Endometrial microvascular endothelial cells (primary cell): ENCODE measurements around the gene NRP2. TPM values are rescaled to one million over a fixed set of nuclear protein-coding genes. Genes with fewer than 3 reads are reported as not detected.

ENCODE experiments used
- in situ Hi-C: cut with HindIII; loops from 2 replicates; pipeline ENCODE4 v1.10.0; 2017; ENCODE audit warnings: low sequenced_read_pairs, low pct_unique_long_range_greater_than_20kb; ENCODE audit errors: inconsistent ontology term
- total RNA-seq: library from RNA; depleted of rRNA; stranded (reverse); fragments of >200 nt; gene quantifications from one replicate; pipeline ENCODE4 v1.2.3, GENCODE V29; 2015; ENCODE audit errors: inconsistent ontology term

The NRP2 gene
- total RNA-seq, 1 donor from 2014 or later: 56.2 TPM

DNA sequence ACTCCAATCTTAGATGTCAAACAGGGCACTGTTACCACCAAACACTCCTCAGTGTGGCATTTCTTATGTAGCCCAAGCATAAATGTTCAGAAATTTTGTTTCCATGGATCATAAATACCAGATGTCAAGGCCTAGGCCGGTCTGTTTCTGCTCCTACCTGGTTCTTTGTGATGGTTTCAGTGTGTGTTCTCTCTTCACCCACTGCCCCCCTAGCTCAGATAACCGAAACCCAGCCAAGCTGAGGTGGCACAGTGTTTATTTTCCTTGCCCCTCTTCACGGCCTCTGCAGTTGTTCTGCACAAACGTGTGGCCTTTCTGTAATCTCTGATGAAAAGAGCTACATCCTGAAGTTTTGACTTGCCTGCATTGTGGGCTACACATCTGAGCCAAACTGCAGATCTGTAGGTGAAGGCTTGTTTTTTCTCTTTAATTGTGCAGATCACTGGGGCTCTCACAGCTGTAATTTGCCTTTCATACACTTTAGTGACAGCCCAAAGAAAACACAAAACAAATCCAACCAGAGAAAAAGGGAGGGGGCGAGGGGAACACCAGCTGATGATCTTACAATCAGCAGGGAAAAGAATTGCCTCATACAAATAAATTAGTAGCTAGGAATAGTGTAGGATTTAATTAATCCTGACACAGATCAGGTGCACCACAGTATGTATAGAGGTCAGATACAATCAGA, 99.1 kb downstream of the NRP2 start:
- in situ Hi-C loops: no loop called here

GRCh38 chr2:205782941-205783340, 100.6 kb downstream of the NRP2 start:
- in situ Hi-C loops: no loop called here

DNA sequence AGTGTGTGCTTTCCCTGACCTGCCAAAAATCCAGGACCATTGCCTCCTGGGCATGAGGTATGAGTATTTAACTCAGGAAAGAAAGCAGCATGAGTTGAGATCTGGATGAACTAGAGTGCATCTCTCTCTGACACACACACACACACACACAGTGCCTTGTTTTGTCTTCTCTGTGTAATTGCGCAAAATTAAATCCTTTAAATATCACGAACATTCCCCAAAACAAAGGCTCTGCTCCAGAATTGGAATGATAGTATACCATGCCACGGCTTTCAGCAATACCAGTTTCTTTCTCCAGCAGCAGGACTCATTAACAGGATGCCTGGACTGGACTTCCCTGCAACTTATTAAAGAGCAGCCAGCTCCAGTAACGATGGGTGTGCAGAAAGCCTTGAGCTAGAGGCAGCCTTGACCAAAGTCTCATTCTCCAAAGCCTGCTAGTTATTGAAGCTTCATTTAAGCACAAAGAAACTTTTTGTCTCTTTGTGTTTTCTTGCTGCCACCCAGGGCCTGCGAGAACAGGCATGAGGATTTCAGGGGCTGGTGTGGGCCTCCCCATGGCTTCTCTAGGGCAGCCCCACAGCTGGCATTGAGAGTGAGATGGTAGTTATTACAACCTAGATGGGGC, 101.7 kb downstream of the NRP2 start:
- in situ Hi-C loops: no loop called here

DNA sequence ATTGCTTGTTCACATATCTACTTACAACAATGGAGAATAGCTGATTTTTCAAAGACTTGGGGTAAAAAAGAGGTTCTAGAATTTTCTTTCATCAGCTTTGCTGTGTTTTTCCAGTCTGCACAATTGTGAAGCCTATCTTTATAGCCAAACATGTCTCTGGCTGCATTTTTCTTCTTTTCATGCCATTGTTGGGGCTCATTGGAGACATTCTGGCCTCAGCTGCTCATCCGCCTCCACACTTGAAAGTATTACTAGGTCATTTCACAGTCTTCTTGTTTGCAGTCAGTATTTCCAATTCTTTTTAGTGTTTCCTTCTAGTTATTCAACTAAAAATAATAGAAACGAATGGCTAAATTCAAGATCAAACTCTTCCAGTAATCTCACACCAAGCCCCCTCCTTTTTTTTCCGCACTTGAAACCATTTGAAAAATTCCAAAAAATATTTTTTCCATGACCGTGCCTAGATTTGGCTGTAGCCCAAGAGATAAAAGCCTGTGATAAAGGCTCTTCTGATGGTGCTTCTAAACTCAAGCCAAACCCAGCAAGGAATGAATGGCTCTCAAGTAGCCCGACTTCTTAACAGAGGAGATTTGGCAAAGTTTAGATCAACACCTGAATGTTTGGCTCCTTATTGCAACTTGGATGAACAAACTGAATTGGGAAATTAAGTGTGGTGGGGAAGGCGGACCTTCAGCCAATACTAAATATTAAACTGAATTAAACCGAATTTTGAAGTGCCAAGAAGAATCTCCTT, 103.4 kb downstream of the NRP2 start:
- in situ Hi-C loops: no loop called here

DNA sequence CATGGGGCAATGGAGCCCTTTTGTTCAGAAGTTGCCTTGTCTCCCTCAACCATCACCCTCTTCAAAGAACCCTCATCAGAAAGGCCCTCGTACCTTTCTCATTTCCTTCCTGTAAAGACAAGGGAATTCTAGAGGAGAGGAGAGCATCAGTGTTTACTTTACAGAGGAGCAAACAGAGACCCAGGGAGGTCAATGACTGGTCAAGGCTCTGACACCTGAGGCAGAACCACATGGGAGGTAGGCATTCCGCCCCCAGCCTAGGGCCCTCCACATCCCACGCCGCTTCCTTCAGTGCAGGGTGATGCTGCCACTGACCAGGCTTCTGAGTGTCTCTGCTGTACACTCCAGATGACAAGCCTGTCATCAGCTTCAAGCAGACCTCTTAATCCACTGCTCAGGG, 104.7 kb downstream of the NRP2 start:
- in situ Hi-C loops: no loop called here

- in situ Hi-C loops: no loop called here
Observed at GRCh38 chr2:205787761-205788160, 105.5 kb downstream of the NRP2 start.

DNA sequence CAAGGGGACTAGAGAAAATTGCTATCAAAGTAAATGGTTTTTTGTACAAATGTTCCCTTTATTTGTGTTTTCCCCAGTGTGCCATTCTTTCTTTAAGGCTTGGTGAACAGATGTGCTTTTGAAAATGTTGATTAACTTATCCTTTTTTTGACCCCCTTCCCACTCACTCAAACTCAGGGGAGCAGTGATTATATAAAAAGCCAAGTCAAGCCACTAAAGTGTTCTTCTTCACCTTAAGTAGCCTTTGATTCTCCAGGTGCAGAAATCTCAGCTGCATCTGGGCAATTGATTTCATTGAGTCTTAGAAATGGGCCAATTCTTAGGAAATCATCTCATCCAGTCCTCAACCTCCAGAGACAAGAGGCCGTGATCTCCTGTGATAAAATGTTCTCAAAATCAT, 107.6 kb downstream of the NRP2 start:
- in situ Hi-C loops: no loop called here

DNA sequence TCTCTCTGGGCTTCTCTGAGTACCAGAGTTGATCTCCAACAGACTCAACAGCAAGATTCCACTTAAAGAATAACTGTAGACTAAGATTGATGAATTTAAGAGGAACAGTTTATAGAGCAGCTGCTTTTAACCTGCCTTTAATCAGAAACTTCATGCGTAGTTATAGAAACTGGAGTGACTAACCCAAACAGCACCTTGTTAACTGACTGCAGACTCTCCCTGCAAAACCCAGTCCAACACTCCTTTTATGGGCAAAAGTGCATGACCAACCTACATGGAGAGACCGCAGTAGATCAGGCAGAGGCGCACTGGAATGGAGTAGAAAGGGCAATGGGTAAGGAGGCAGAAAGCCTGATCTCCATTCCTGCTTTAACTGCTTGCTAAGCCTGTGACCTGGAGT, 110.6 kb downstream of the NRP2 start:
- in situ Hi-C loops: no loop called here

GRCh38 chr2:205796805-205797313, 114.6 kb downstream of the NRP2 start:
- in situ Hi-C loops: no loop called here

DNA sequence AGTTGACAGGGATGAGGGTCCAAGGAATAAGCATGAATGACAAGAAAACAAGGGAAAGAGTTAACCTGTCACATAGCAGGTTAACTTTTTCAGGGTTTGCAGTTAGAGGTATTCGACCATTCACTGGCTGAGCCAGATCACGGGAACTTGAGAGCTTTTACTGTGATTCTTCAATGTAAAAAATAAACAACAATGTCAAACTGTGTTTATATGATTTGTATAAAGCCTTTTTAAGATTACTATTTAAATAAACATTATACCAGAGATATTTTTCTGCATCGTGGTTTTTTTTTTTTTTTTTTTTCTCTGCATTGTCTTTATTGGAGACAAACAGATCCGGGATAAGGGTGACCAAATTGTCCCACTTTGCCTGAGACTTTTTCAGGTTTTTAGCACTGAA, 115.6 kb downstream of the NRP2 start:
- in situ Hi-C loops: no loop called here

DNA sequence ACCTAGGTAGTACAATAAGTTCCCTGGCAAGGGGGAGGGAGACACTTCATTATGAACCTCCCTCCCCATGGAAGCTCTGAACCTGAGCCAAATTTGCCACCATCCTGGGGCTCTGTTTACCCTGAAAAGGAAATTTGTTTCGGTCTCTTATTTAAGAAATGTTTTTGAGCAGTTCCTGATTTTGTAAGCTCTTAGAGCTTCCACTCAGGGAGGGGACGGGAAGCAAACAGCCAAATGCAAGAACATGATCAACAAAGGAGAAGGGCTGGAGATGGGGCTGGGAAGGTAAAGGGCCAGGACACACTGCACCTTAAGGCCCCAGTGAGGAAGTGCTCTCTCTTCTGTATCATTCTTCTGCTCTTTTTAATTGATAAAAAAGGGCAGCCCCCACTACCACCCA, 117.9 kb downstream of the NRP2 start:
- in situ Hi-C loops: no loop called here

GRCh38 chr2:205800773-205801172, 118.5 kb downstream of the NRP2 start:
- in situ Hi-C loops: no loop called here

DNA sequence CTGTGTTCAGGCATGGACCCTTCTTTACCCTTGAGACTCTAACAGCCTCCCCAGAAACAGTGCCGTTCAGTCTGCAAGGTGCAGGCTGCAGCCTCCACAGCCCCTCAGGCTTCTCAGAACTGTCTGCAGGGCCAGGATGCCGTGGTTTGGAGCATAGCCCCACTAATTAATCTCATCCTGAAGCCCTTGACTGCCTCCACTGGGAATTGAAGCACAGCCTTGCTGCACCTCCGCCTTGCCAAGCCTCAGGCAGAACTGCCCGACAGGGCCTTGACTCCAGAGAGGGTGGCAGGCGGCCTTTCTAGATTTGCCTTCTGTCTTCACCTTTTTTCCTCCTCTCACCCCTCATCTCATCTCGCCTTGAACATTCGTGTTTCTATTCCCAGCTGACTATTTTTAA, 119.8 kb downstream of the NRP2 start:
- in situ Hi-C loops: no loop called here

DNA sequence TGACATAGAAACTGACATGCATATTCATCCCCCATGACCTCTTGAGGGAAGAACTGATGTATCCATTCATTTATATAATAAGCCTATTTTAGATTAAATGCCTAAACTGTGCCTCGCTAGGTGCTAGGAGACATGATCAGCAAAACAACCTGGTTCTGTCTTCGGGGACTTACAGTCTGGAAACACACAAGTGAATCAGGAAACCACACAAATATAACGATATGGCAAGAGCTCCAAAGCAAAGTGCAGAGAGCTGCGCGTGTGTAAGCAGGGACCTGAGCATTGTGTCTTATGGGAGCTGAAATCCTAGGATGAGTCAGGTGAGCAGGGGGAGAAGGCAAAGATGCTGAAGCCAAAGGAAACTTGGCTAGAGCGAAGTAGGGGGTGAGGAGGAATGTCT, 120.6 kb downstream of the NRP2 start:
- in situ Hi-C loops: no loop called here

- in situ Hi-C loops: no loop called here
Observed at GRCh38 chr2:205803500-205803899, 121.2 kb downstream of the NRP2 start.

GRCh38 chr2:205805136-205805535, 122.8 kb downstream of the NRP2 start:
- in situ Hi-C loops: no loop called here

DNA sequence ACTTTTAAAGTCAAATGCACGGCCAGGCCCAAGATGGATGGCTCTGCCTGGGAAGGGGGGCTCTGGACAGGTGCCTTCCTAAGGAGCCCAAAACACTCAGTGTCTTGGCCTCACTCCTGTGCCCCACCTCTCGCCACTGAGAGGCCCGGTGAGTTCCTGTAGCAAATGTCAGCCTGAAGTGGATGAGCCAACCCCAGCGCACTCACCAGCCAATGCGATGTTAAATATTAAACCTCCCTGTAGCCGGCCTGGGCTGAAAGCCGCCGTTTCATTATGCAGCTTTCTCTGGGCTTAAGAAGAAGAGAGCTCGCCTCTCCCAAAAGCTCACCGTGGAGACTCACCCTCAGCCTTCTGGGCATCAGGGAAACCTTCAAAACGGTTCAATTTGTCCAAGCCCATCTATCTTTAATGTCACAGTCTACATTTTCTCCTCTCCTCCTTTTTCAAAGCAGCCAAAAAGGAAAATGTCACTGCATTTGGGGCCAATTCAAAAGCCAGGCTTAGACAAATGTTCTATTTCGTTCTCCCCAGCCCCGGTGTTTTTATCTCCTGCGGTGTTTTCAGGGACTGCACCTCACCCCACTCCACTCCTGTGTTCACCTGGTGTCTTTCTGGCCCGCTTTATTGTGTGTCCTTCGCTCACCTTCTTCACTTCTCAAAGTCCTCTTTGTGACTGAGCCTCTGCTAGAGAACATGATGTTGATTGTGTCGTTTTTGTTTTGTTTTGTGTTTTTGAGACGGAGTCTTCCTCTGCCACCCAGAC, 124.0 kb downstream of the NRP2 start:
- in situ Hi-C loops: no loop called here

DNA sequence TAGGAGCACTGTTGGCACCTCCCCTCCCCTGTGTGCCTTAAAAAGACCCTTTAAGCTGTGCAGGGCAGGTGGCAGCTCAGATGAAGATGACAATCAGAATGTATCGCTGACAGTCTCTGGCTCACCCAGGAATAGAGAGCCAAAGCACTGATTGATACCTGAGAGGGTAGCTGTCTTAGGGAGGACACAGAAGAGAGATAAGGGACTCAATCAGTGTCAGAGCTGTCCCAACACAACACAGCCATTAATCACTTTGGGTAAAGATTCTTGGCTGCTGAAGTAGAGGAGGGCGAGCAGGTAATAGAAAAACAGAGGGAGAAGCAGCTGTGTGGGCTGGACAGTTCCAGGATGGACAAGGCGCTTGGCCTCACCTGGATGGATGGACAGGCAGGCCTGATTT, 124.9 kb downstream of the NRP2 start:
- in situ Hi-C loops: no loop called here

- in situ Hi-C loops: no loop called here
Observed at GRCh38 chr2:205807758-205808157, 125.5 kb downstream of the NRP2 start.
